Natural killer cell (primary cell): Measurements from ENCODE around the gene ADRA2A. TPM values are rescaled to one million over a fixed set of nuclear protein-coding genes. Genes with fewer than 3 reads are reported as not detected.

ENCODE experiments used
- ATAC-seq, 3 donors: fragments of 150-1000 bp in 2 of 3; fragments of 200-7000 bp in 1 of 3; cut with Tn5 transposase; 1 replicate in 1 of 3; 2 replicates in 2 of 3; pipeline ENCODE4 v1.10.0; 2021; ENCODE audit warnings: mild to moderate bottlenecking in 2 of 3, moderate library complexity in 2 of 3
- DNase-seq, 2 donors: peaks; one replicate each; pipeline versions ENCODE4 v3.0.0 to v3.0.0-alpha.2; 2013 to 2021; ENCODE audit warnings: mixed read lengths in 1 of 2
- H3K27ac ChIP-seq: one replicate; pipeline ENCODE4 v1.5.1; 2013; ENCODE audit warnings: mild to moderate bottlenecking, low read length
- H3K27me3 ChIP-seq: one replicate; pipeline ENCODE4 v1.6.1; 2013; ENCODE audit warnings: low read length; ENCODE audit not compliant: control insufficient read depth, insufficient read depth
- H3K36me3 ChIP-seq: one replicate; pipeline ENCODE4 v1.6.1; 2013; ENCODE audit warnings: low read length; ENCODE audit not compliant: control insufficient read depth, insufficient read depth
- H3K4me1 ChIP-seq: one replicate; pipeline ENCODE4 v1.6.1; 2013; ENCODE audit warnings: low read length; ENCODE audit not compliant: control insufficient read depth, insufficient read depth
- H3K4me3 ChIP-seq: one replicate; pipeline ENCODE4 v1.5.1; 2013; ENCODE audit warnings: low read length
- H3K9me3 ChIP-seq: one replicate; pipeline ENCODE4 v1.6.1; 2013; ENCODE audit warnings: low read length; ENCODE audit not compliant: control insufficient read depth, insufficient read depth
- H3K27ac Mint-ChIP-seq, 2 donors: one replicate each; pipeline ENCODE4 v1.8.0; 2022; ENCODE audit warnings: mild to moderate bottlenecking in 2 of 2, mixed read lengths in 2 of 2, moderate library complexity in 1 of 2
- H3K27me3 Mint-ChIP-seq, 2 donors: one replicate each; pipeline ENCODE4 v1.8.0; 2022; ENCODE audit warnings: low read depth in 2 of 2, mixed read lengths in 2 of 2
- H3K36me3 Mint-ChIP-seq: one replicate; pipeline ENCODE4 v1.8.0; 2022; ENCODE audit warnings: mixed read lengths
- H3K4me1 Mint-ChIP-seq, 2 donors: one replicate each; pipeline ENCODE4 v1.8.0; 2022; ENCODE audit warnings: mixed read lengths in 2 of 2
- H3K4me3 Mint-ChIP-seq: one replicate; pipeline ENCODE4 v1.8.0; 2022; ENCODE audit warnings: mild to moderate bottlenecking, moderate library complexity, mixed read lengths
- H3K9me3 Mint-ChIP-seq, 2 donors: one replicate each; pipeline ENCODE4 v1.8.0; 2022; ENCODE audit warnings: mixed read lengths in 2 of 2
- WGBS: methylation state at CpG from one replicate; pipeline ENCODE4 v1.1.7; 2013; ENCODE audit warnings: missing lambda C conversion rate; ENCODE audit not compliant: insufficient coverage; 5-methylcytosine and 5-hydroxymethylcytosine counted together
- intact Hi-C: fragments of 100-400 bp; cut with micrococcal nuclease; formaldehyde crosslinking; loops from one replicate; pipeline ENCODE4 v1.14.2; 2022
- total RNA-seq, 4 donors: library from RNA; stranded (reverse); fragments of 120-200 nt in 1 of 4; gene quantifications; one replicate each; pipeline versions ENCODE4 v1.2.3 to v1.2.4, GENCODE V29; 2013 to 2022
- TF ChIP-seq, protein P1 (sequence below): fragments of 200-600 bp; IDR thresholded peaks from one replicate; pipeline ENCODE4 v1.8.0; 2022; ENCODE audit warnings: antibody characterized with exemption

The ADRA2A gene
- total RNA-seq, 3 donors from 2014 or later (not counting 1 experiment from before 2014, with no cell fraction given), result 0.07 to 0.28 TPM; not detected in 1

DNA sequence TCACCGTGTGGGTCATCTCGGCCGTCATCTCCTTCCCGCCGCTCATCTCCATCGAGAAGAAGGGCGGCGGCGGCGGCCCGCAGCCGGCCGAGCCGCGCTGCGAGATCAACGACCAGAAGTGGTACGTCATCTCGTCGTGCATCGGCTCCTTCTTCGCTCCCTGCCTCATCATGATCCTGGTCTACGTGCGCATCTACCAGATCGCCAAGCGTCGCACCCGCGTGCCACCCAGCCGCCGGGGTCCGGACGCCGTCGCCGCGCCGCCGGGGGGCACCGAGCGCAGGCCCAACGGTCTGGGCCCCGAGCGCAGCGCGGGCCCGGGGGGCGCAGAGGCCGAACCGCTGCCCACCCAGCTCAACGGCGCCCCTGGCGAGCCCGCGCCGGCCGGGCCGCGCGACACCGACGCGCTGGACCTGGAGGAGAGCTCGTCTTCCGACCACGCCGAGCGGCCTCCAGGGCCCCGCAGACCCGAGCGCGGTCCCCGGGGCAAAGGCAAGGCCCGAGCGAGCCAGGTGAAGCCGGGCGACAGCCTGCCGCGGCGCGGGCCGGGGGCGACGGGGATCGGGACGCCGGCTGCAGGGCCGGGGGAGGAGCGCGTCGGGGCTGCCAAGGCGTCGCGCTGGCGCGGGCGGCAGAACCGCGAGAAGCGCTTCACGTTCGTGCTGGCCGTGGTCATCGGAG, 1.8 kb downstream of the ADRA2A start:
- H3K27me3 Mint-ChIP-seq, result peaks cover 40 to 49% of the 10 kb centered on the region in 2 donors
- no peak overlapping the region for H3K27ac ChIP-seq

GRCh38 chr10:111079241-111079760, 2.5 kb downstream of the ADRA2A start:
- no peak overlapping the region for H3K27ac ChIP-seq
- peaks cover 18% of the 10 kb centered on the region for H3K4me1 ChIP-seq
- H3K27me3 Mint-ChIP-seq, result peaks cover 33 to 44% of the 10 kb centered on the region in 2 donors
- no peaks in the 10 kb centered on the region for H3K9me3 Mint-ChIP-seq
- DNase-seq (no peak), ATAC-seq (no peak)
- H3K4me3 ChIP-seq, result no peak overlapping the region
- no peak overlapping the region for H3K27ac Mint-ChIP-seq
- peaks cover 22% of the 10 kb centered on the region for H3K27me3 ChIP-seq
- TF ChIP-seq, protein P1, sequence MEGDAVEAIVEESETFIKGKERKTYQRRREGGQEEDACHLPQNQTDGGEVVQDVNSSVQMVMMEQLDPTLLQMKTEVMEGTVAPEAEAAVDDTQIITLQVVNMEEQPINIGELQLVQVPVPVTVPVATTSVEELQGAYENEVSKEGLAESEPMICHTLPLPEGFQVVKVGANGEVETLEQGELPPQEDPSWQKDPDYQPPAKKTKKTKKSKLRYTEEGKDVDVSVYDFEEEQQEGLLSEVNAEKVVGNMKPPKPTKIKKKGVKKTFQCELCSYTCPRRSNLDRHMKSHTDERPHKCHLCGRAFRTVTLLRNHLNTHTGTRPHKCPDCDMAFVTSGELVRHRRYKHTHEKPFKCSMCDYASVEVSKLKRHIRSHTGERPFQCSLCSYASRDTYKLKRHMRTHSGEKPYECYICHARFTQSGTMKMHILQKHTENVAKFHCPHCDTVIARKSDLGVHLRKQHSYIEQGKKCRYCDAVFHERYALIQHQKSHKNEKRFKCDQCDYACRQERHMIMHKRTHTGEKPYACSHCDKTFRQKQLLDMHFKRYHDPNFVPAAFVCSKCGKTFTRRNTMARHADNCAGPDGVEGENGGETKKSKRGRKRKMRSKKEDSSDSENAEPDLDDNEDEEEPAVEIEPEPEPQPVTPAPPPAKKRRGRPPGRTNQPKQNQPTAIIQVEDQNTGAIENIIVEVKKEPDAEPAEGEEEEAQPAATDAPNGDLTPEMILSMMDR, result no peak
- H3K9me3 ChIP-seq, result no peaks in the 10 kb centered on the region
- H3K4me3 Mint-ChIP-seq, result peak overlapping the region; percentile 61
- H3K36me3 ChIP-seq, result no peaks in the 10 kb centered on the region
- peaks cover 4 to 5% of the 10 kb centered on the region in 2 donors for H3K4me1 Mint-ChIP-seq
- 90% methylated on average over 28 of the region's 28 CpGs for WGBS
- peaks cover 14% of the 10 kb centered on the region for H3K36me3 Mint-ChIP-seq
- intact Hi-C loops, result no loop called here

More for the DNA sequence above, 1.8 kb downstream of the ADRA2A start:
- intact Hi-C loops, result no loop called here
- WGBS, result 35% methylated on average over 104 of the region's 104 CpGs
- no peaks in the 10 kb centered on the region for H3K9me3 Mint-ChIP-seq
- ATAC-seq (no peak), DNase-seq (no peak)
- peaks cover 23% of the 10 kb centered on the region for H3K27me3 ChIP-seq
- H3K4me1 Mint-ChIP-seq, result peaks cover 4 to 5% of the 10 kb centered on the region in 2 donors
- no peaks in the 10 kb centered on the region for H3K36me3 ChIP-seq
- TF ChIP-seq, protein P1, result no peak
- H3K4me3 Mint-ChIP-seq, result no peak overlapping the region
- peaks cover 18% of the 10 kb centered on the region for H3K4me1 ChIP-seq
- H3K27ac Mint-ChIP-seq, result no peak overlapping the region
- H3K4me3 ChIP-seq, result no peak overlapping the region
- H3K36me3 Mint-ChIP-seq, result peaks cover 16% of the 10 kb centered on the region
- no peaks in the 10 kb centered on the region for H3K9me3 ChIP-seq

DNA sequence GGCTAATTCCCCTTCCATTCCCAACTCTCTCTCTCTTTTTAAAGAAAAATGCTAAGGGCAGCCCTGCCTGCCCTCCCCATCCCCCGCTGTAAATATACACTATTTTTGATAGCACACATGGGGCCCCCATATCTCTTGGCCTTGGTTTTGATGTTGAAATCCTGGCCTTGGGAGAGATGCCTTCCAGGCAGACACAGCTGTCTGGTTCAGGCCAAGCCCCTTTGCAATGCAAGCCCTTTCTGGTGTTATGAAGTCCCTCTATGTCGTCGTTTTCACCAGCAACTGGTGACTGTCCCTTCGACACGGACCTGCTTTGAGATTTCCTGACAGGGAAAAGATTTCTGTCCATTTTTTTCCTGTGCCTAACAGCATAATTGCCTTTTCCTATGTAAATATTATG, 3.0 kb downstream of the ADRA2A start:
- Mint-ChIP-seq H3K4me1 (peaks cover 4 to 5% of the 10 kb centered on the region in 2 donors), H3K9me3 (no peaks in the 10 kb centered on the region), H3K27me3 (peaks cover 28 to 39% of the 10 kb centered on the region in 2 donors), H3K4me3 (peak overlapping the region; percentile 53), H3K36me3 (peaks cover 9% of the 10 kb centered on the region), H3K27ac (no peak overlapping the region)
- Histone ChIP-seq H3K9me3 (no peaks in the 10 kb centered on the region), H3K27ac (no peak overlapping the region), H3K27me3 (peaks cover 20% of the 10 kb centered on the region), H3K4me3 (no peak overlapping the region), H3K4me1 (peaks cover 18% of the 10 kb centered on the region), H3K36me3 (no peaks in the 10 kb centered on the region)
- TF ChIP-seq, protein P1, result no peak
- DNase-seq (no peak), ATAC-seq (no peak)
- intact Hi-C loops, result no loop called here
- 97% methylated on average over 5 of the region's 5 CpGs for WGBS
